SK-N-SH (cell line): ENCODE results near the gene GNPTAB. TPM values are rescaled to one million over a fixed set of nuclear protein-coding genes. Genes with fewer than 3 reads are reported as not detected.
A peak's percentile ranks its signal among the peaks of the same experiment; 100 is the strongest.
"Not testable (repeated sequence)": the region's sequence is repeated elsewhere in the genome, so short reads cannot be mapped to it uniquely, and the experiment has no call there.

ENCODE experiments used
- CTCF ChIA-PET: fragments of 300-600, 350-600 bp; formaldehyde crosslinking; extraction: SDS; loops from one replicate; lab custom pipeline; 2021; lab: Yijun Ruan, JAX
- POLR2A ChIA-PET: fragments of 350-600 bp; sonication (Branson Sonifier 250); formaldehyde crosslinking; extraction: SDS; loops from one replicate; lab custom pipeline; 2020; ENCODE audit warnings: antibody characterized with exemption, inconsistent platforms; lab: Yijun Ruan, JAX
- DNase-seq: peaks from one replicate; pipeline ENCODE4 v3.0.0; 2012
- H2AFZ ChIP-seq: fragments of 200-600 bp; sonication (generic); 2 replicates; pipeline ENCODE4 v1.8.1; 2016; ENCODE audit warnings: antibody characterized with exemption, mild to moderate bottlenecking, low read depth
- H3F3A ChIP-seq: fragments of 200-600 bp; sonication (generic); replicated peaks from 2 replicates; pipeline ENCODE3; 2016; ENCODE audit warnings: antibody characterized with exemption, mild to moderate bottlenecking; ENCODE audit not compliant: insufficient read depth
- H3K27ac ChIP-seq, 2 experiments: fragments of 200-500 bp in 1 of 2; fragments of 200-600 bp in 1 of 2; sonication (Bioruptor generic) in 1 of 2; sonication (generic), shearing (Covaris generic) in 1 of 2; 2 replicates each; pipeline versions ENCODE4 v1.5.1 to v1.6.1; 2014 to 2016; ENCODE audit warnings: low read depth in 2 of 2, inconsistent platforms in 1 of 2, low read length in 1 of 2, mild to moderate bottlenecking in 1 of 2, mixed read lengths in 1 of 2
- H3K27me3 ChIP-seq: fragments of 200-600 bp; sonication (generic), shearing (Covaris generic); 2 replicates; pipeline ENCODE4 v1.6.1; 2016; ENCODE audit warnings: mixed run types; ENCODE audit not compliant: insufficient read depth
- H3K36me3 ChIP-seq, 2 experiments: fragments of 200-500 bp in 1 of 2; fragments of 200-600 bp in 1 of 2; sonication (Bioruptor generic) in 1 of 2; sonication (generic) in 1 of 2; replicated peaks in 1 of 2; 2 replicates each; pipeline versions ENCODE3 to v1.5.1; 2014 to 2016; ENCODE audit warnings: low read length in 1 of 2, mild to moderate bottlenecking in 1 of 2; ENCODE audit not compliant: insufficient read depth in 2 of 2, control insufficient read depth in 1 of 2
- H3K4me1 ChIP-seq, 2 experiments: fragments of 200-500 bp in 1 of 2; fragments of 200-600 bp in 1 of 2; sonication (Bioruptor generic) in 1 of 2; sonication (generic), shearing (Covaris generic) in 1 of 2; 2 replicates each; pipeline versions ENCODE4 v1.5.1 to v1.6.1; 2014 to 2016; ENCODE audit warnings: low read depth in 1 of 2, low read length in 1 of 2, mixed run types in 1 of 2; ENCODE audit not compliant: insufficient read depth in 2 of 2, control insufficient read depth in 1 of 2
- H3K4me2 ChIP-seq: fragments of 200-600 bp; sonication (generic), shearing (Covaris generic); 2 replicates; pipeline ENCODE4 v1.6.1; 2017; ENCODE audit warnings: mixed run types
- H3K4me3 ChIP-seq, 2 experiments: fragments of 200-500 bp in 1 of 2; fragments of 200-600 bp in 1 of 2; sonication (Bioruptor generic) in 1 of 2; sonication (generic), shearing (Covaris generic) in 1 of 2; 2 replicates each; pipeline versions ENCODE4 v1.5.1 to v1.8.1; 2014 to 2016; ENCODE audit warnings: low read depth in 2 of 2, inconsistent platforms in 1 of 2, low read length in 1 of 2, mild to moderate bottlenecking in 1 of 2, mixed read lengths in 1 of 2, moderate library complexity in 1 of 2
- H3K79me2 ChIP-seq: fragments of 200-600 bp; sonication (generic); 2 replicates; pipeline ENCODE4 v1.8.1; 2017; ENCODE audit warnings: mild to moderate bottlenecking; ENCODE audit not compliant: insufficient read depth
- H3K9ac ChIP-seq: fragments of 200-600 bp; sonication (generic); 2 replicates; pipeline ENCODE4 v1.6.1; 2017; ENCODE audit warnings: mixed run types
- H3K9me2 ChIP-seq: fragments of 200-600 bp; sonication (generic); 2 replicates; pipeline ENCODE4 v1.6.1; 2017; ENCODE audit warnings: mixed run types
- H3K9me3 ChIP-seq: fragments of 200-600 bp; sonication (generic); 2 replicates; pipeline ENCODE4 v1.6.1; 2017; ENCODE audit warnings: mixed run types, mild to moderate bottlenecking, moderate library complexity
- H4K20me1 ChIP-seq: fragments of 200-600 bp; sonication (generic); 2 replicates; pipeline ENCODE4 v1.6.1; 2017; ENCODE audit warnings: mild to moderate bottlenecking, mixed run types; ENCODE audit not compliant: insufficient read depth
- EP300 ChIP-seq, 2 experiments: IDR thresholded peaks; 2 replicates each; pipeline versions ENCODE4 v1.4.0 to v1.6.1; 2012; ENCODE audit warnings: borderline replicate concordance in 1 of 2, low read depth in 1 of 2, low read length in 1 of 2
- FOSL2 ChIP-seq: IDR thresholded peaks from 2 replicates; pipeline ENCODE4 v1.4.0; 2012; ENCODE audit warnings: low read depth, mild to moderate bottlenecking, moderate library complexity, borderline replicate concordance
- FOXM1 ChIP-seq: IDR thresholded peaks from 2 replicates; pipeline ENCODE4 v1.4.0; 2012; ENCODE audit warnings: low read depth, mild to moderate bottlenecking
- GABPA ChIP-seq: IDR thresholded peaks from 2 replicates; pipeline ENCODE4 v1.4.0; 2012; ENCODE audit warnings: low read depth, mild to moderate bottlenecking
- JUND ChIP-seq: IDR thresholded peaks from 2 replicates; pipeline ENCODE4 v1.4.0; 2012
- MAX ChIP-seq: IDR thresholded peaks from 2 replicates; pipeline ENCODE4 v1.4.0; 2012; ENCODE audit warnings: low read depth
- MEF2A ChIP-seq: IDR thresholded peaks from 2 replicates; pipeline ENCODE4 v1.4.0; 2012; ENCODE audit warnings: low read depth, borderline replicate concordance
- NFIC ChIP-seq: IDR thresholded peaks from 2 replicates; pipeline ENCODE4 v1.4.0; 2012; ENCODE audit warnings: borderline replicate concordance
- PBX3 ChIP-seq: IDR thresholded peaks from 2 replicates; pipeline ENCODE4; 2012
- POLR2AphosphoS5 ChIP-seq: IDR thresholded peaks from 2 replicates; pipeline ENCODE4 v1.6.1; 2012; ENCODE audit warnings: low read depth, low read length
- RCOR1 ChIP-seq: fragments of 150-350 bp; IDR thresholded peaks from 2 replicates; pipeline ENCODE4 v1.6.1; 2017; ENCODE audit warnings: antibody characterized with exemption, low read length
- RFX5 ChIP-seq: IDR thresholded peaks from 2 replicates; pipeline ENCODE4 v1.6.1; 2012; ENCODE audit warnings: mild to moderate bottlenecking, improper control_type of control experiment, low read length
- RXRA ChIP-seq: IDR thresholded peaks from 2 replicates; pipeline ENCODE4 v1.4.0; 2012; ENCODE audit warnings: low read depth, mild to moderate bottlenecking, borderline replicate concordance
- SIN3A ChIP-seq: IDR thresholded peaks from 2 replicates; pipeline ENCODE4 v1.6.1; 2012; ENCODE audit warnings: low read depth, mild to moderate bottlenecking, low read length, moderate library complexity, borderline replicate concordance
- TAF1 ChIP-seq: IDR thresholded peaks from 2 replicates; pipeline ENCODE4 v1.6.1; 2012; ENCODE audit warnings: low read depth, mild to moderate bottlenecking, low read length, moderate library complexity, borderline replicate concordance
- TCF12 ChIP-seq: IDR thresholded peaks from 2 replicates; pipeline ENCODE4 v1.4.0; 2012
- TEAD4 ChIP-seq: IDR thresholded peaks from 2 replicates; pipeline ENCODE4 v1.4.0; 2012; ENCODE audit warnings: mild to moderate bottlenecking, borderline replicate concordance; ENCODE audit not compliant: insufficient read depth
- USF1 ChIP-seq: IDR thresholded peaks from 2 replicates; pipeline ENCODE4 v1.4.0; 2012; ENCODE audit warnings: low read depth, borderline replicate concordance
- YY1 ChIP-seq: IDR thresholded peaks from 2 replicates; pipeline ENCODE4 v1.4.0; 2012; ENCODE audit warnings: low read depth, mild to moderate bottlenecking
- WGBS: methylation state at CpG from one replicate; pipeline ENCODE4 v1.1.6; 2017; ENCODE audit warnings: low lambda C conversion rate; 5-methylcytosine and 5-hydroxymethylcytosine counted together
- polyA plus RNA-seq, 3 experiments: library from polyadenylated mRNA; depleted of rRNA; stranded (reverse); fragments of >200 nt; gene quantifications; 2 replicates each; pipeline ENCODE4 v1.2.3, GENCODE V29; 2012
- TF ChIP-seq, protein P1 (sequence below): fragments of 150-350 bp; IDR thresholded peaks from 2 replicates; pipeline ENCODE4 v1.6.1; 2017; ENCODE audit warnings: antibody characterized with exemption, low read length, low read depth, borderline replicate concordance
- TF ChIP-seq, protein P2 (sequence below): fragments of 200-600 bp; sonication (generic); IDR thresholded peaks from 2 replicates; pipeline ENCODE4 v1.6.1; 2017; ENCODE audit warnings: antibody characterized with exemption, mild to moderate bottlenecking, moderate library complexity

GNPTAB gene
- polyA plus RNA-seq, 1 of the 3 experiments (the other 2 are of a cell fraction): 18.8 TPM

GRCh38 chr12:101858361-101858760 lies 27.6 kb upstream of the GNPTAB start (continued):
- no peak for TF ChIP-seq TAF1
- TF ChIP-seq, protein P1, sequence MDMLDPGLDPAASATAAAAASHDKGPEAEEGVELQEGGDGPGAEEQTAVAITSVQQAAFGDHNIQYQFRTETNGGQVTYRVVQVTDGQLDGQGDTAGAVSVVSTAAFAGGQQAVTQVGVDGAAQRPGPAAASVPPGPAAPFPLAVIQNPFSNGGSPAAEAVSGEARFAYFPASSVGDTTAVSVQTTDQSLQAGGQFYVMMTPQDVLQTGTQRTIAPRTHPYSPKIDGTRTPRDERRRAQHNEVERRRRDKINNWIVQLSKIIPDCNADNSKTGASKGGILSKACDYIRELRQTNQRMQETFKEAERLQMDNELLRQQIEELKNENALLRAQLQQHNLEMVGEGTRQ: no peak
- TF ChIP-seq EP300 (IDR thresholded peaks at IDR 0.05; ENCODE audit: borderline replicate concordance in 1 of 2, low read depth in 1 of 2, low read length in 1 of 2): no peak
- TF ChIP-seq RFX5: no peak
- no peak for TF ChIP-seq POLR2AphosphoS5

DNA sequence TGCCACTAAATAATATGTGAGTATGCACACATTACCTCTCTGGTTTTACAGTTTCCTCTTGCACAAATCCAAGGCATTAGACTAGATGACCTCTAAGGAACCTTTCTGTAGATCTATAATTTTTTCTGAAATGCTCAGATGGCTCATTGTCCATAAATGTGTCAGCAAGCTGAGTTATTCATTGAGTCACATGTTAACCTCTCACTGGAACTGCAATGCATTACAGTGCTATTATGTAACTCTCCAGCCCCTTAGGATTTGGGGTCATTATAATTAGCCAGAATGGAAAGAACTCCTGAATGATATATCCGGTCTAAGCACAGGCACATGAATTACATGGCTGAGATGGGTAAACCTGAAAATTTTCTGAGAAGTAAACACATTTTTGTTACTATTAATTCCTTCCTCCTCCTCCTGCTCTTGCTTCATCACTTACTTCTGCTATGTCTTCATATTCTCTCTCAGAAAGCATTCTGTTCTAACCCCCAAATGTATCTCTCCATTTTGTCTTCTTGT lies 26.3 kb upstream of the GNPTAB start:
- Histone ChIP-seq H2AFZ (peak overlapping the region; percentile 31), H3K4me1 (peaks cover 0 to 37% of the 10 kb centered on the region in 2 experiments; a peak in 2 of 4 replicates), H3K36me3 (no peaks in the 10 kb centered on the region), H3K9me2 (no peaks in the 10 kb centered on the region), H3K4me3 (no peak overlapping the region), H3K27ac (peak overlapping the region; percentile 12 to 62; a peak in 3 of 4 replicates), H4K20me1 (no peaks in the 10 kb centered on the region), H3K27me3 (no peaks in the 10 kb centered on the region), H3K9me3 (no peaks in the 10 kb centered on the region), H3K4me2 (peak overlapping the region; percentile 10; the same call in 1 of the 2 replicates), H3F3A (peaks cover 29% of the 10 kb centered on the region), H3K79me2 (no peaks in the 10 kb centered on the region), H3K9ac (peak overlapping the region; percentile 25; the same call in 1 of the 2 replicates)
- ChIA-PET CTCF (no interaction called here), POLR2A (no interaction called here)
- 23% methylated on average over 1 of the region's 1 CpG for WGBS
- TF ChIP-seq MAX: peak; percentile 48; the same call in 1 of the 2 replicates
- 0 out of 2 replicates have a peak, but pooled peaks have one; percentile 48 for TF ChIP-seq FOXM1
- TF ChIP-seq TEAD4: peak; percentile 79; the same call in 1 of the 2 replicates
- TF ChIP-seq TCF12: peak; percentile 84
- peak; percentile 82 for TF ChIP-seq JUND
- no peak; the same call in 1 of the 2 replicates for TF ChIP-seq POLR2AphosphoS5
- peak; percentile 86; the same call in 1 of the 2 replicates for TF ChIP-seq FOSL2
- peak; percentile 95 for TF ChIP-seq RXRA
- TF ChIP-seq YY1: no peak
- TF ChIP-seq MEF2A: peak; percentile 27; the same call in 1 of the 2 replicates
- no peak for TF ChIP-seq TAF1
- TF ChIP-seq NFIC: peak; percentile 43
- peak; percentile 64 to 90 for TF ChIP-seq EP300 (IDR thresholded peaks at IDR 0.05; ENCODE audit: borderline replicate concordance in 1 of 2, low read depth in 1 of 2, low read length in 1 of 2)
- no peak for TF ChIP-seq SIN3A
- TF ChIP-seq, protein P2, sequence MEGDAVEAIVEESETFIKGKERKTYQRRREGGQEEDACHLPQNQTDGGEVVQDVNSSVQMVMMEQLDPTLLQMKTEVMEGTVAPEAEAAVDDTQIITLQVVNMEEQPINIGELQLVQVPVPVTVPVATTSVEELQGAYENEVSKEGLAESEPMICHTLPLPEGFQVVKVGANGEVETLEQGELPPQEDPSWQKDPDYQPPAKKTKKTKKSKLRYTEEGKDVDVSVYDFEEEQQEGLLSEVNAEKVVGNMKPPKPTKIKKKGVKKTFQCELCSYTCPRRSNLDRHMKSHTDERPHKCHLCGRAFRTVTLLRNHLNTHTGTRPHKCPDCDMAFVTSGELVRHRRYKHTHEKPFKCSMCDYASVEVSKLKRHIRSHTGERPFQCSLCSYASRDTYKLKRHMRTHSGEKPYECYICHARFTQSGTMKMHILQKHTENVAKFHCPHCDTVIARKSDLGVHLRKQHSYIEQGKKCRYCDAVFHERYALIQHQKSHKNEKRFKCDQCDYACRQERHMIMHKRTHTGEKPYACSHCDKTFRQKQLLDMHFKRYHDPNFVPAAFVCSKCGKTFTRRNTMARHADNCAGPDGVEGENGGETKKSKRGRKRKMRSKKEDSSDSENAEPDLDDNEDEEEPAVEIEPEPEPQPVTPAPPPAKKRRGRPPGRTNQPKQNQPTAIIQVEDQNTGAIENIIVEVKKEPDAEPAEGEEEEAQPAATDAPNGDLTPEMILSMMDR: no peak
- no peak for TF ChIP-seq GABPA
- peak; percentile 47; the same call in 1 of the 2 replicates for TF ChIP-seq USF1
- TF ChIP-seq PBX3: peak; percentile 89
- no peak for TF ChIP-seq RCOR1
- DNase-seq: no peak

DNA sequence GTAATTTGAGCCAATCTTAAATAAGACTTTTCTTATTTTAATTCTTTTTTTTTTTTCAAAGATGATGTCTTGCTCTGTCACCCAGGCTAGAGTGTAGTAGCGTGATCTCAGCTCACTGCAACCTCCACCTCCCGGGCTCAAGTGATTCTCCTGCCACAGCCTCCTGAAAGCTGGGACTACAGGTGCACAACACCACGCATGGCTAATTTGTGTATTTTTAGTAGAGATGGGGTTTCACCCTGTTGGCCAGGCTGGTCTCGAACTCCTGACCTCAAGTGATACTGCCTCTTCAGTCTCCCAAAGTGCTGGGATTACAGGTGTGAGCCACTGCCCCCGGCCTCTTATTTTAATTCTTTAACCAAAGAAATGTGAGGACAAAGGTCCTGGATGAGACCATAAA lies 25.9 kb upstream of the GNPTAB start:
- H4K20me1 ChIP-seq, H2AFZ ChIP-seq, DNase-seq, POLR2A ChIA-PET, H3K27me3 ChIP-seq, H3K36me3 ChIP-seq, H3K79me2 ChIP-seq, H3K9me3 ChIP-seq, CTCF ChIA-PET, H3K9ac ChIP-seq, H3K4me3 ChIP-seq, H3K9me2 ChIP-seq: not testable (repeated sequence)
- Histone ChIP-seq H3K4me2 (peak overlapping the region; percentile 10; the same call in 1 of the 2 replicates), H3K4me1 (peaks cover 0 to 37% of the 10 kb centered on the region in 2 experiments; a peak in 2 of 4 replicates), H3F3A (peaks cover 29% of the 10 kb centered on the region), H3K27ac (peak overlapping the region in 1 of 2 experiments; percentile 62; a peak in 2 of 4 replicates)
- WGBS: 85% methylated on average over 5 of the region's 5 CpGs
